ENCODE measurements around the gene CCT4. TPM values are rescaled to one million over a fixed set of nuclear protein-coding genes. Genes with fewer than 3 reads are reported as not detected.
"Not testable (repeated sequence)": the region's sequence is repeated elsewhere in the genome, so short reads cannot be mapped to it uniquely, and the experiment has no call there.

The CCT4 gene
- total RNA-seq, 1 experiment from 2014 or later = 348 TPM

- Histone ChIP-seq H3K4me1 (ENCODE audit: insufficient read depth, low read length, poor library complexity, severe bottlenecking) (no peaks in the 10 kb centered on the region), H3K27ac (ENCODE audit: low read depth, low read length, poor library complexity, severe bottlenecking) (no peak overlapping the region), H3K36me3 (ENCODE audit: insufficient read depth, low read length, poor library complexity, severe bottlenecking) (peaks cover 100% of the 10 kb centered on the region), H3K4me3 (ENCODE audit: low read depth, low read length, poor library complexity, severe bottlenecking) (no peak overlapping the region), H3K9me3 (ENCODE audit: low read depth, low read length, poor library complexity, severe bottlenecking) (no peaks in the 10 kb centered on the region), H3K27me3 (replicated peaks; ENCODE audit: insufficient read depth, low read depth, low read length, poor library complexity) (no peaks in the 10 kb centered on the region)
- CTCF ChIA-PET = no interaction called here
- POLR2A ChIA-PET (ENCODE audit: low non-redundant PET) = no interaction called here
- TF ChIP-seq, protein P1, sequence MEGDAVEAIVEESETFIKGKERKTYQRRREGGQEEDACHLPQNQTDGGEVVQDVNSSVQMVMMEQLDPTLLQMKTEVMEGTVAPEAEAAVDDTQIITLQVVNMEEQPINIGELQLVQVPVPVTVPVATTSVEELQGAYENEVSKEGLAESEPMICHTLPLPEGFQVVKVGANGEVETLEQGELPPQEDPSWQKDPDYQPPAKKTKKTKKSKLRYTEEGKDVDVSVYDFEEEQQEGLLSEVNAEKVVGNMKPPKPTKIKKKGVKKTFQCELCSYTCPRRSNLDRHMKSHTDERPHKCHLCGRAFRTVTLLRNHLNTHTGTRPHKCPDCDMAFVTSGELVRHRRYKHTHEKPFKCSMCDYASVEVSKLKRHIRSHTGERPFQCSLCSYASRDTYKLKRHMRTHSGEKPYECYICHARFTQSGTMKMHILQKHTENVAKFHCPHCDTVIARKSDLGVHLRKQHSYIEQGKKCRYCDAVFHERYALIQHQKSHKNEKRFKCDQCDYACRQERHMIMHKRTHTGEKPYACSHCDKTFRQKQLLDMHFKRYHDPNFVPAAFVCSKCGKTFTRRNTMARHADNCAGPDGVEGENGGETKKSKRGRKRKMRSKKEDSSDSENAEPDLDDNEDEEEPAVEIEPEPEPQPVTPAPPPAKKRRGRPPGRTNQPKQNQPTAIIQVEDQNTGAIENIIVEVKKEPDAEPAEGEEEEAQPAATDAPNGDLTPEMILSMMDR (conservative IDR thresholded peaks at IDR 0.05; ENCODE audit: low read depth, low read length) = no peak
- TF ChIP-seq EZH2 (IDR thresholded peaks at IDR 0.05; ENCODE audit: borderline replicate concordance, low read depth, low read length, poor library complexity, severe bottlenecking) = no peak
- intact Hi-C loops (cut with micrococcal nuclease; ENCODE audit: unreplicated experiment) = no loop called here
- no peak for DNase-seq (ENCODE audit: low spot score)
- no TSS peak for BruUV-seq (replicated peaks)
Measured at GRCh38 chr2:61877571-61878245, 10.7 kb downstream of the CCT4 start.

- ChIA-PET CTCF (no interaction called here), POLR2A (ENCODE audit: low non-redundant PET) (no interaction called here)
- no peak overlapping the region for H3K27ac ChIP-seq (ENCODE audit: low read depth, low read length, poor library complexity, severe bottlenecking)
- no peaks in the 10 kb centered on the region for H3K4me1 ChIP-seq (ENCODE audit: insufficient read depth, low read length, poor library complexity, severe bottlenecking)
- H3K9me3 ChIP-seq (ENCODE audit: low read depth, low read length, poor library complexity, severe bottlenecking) = no peaks in the 10 kb centered on the region
- BruUV-seq (replicated peaks) = no TSS peak
- no peak overlapping the region for H3K4me3 ChIP-seq (ENCODE audit: low read depth, low read length, poor library complexity, severe bottlenecking)
- H3K36me3 ChIP-seq (ENCODE audit: insufficient read depth, low read length, poor library complexity, severe bottlenecking) = peaks cover 100% of the 10 kb centered on the region
- no peaks in the 10 kb centered on the region for H3K27me3 ChIP-seq (replicated peaks; ENCODE audit: insufficient read depth, low read depth, low read length, poor library complexity)
- intact Hi-C loops (cut with micrococcal nuclease; ENCODE audit: unreplicated experiment) = no loop called here
- TF ChIP-seq, protein P1 (conservative IDR thresholded peaks at IDR 0.05; ENCODE audit: low read depth, low read length) = no peak
- no peak for TF ChIP-seq EZH2 (IDR thresholded peaks at IDR 0.05; ENCODE audit: borderline replicate concordance, low read depth, low read length, poor library complexity, severe bottlenecking)
- DNase-seq (ENCODE audit: low spot score) = no peak
Measured at GRCh38 chr2:61876400-61876799, 12.1 kb downstream of the CCT4 start.

DNA sequence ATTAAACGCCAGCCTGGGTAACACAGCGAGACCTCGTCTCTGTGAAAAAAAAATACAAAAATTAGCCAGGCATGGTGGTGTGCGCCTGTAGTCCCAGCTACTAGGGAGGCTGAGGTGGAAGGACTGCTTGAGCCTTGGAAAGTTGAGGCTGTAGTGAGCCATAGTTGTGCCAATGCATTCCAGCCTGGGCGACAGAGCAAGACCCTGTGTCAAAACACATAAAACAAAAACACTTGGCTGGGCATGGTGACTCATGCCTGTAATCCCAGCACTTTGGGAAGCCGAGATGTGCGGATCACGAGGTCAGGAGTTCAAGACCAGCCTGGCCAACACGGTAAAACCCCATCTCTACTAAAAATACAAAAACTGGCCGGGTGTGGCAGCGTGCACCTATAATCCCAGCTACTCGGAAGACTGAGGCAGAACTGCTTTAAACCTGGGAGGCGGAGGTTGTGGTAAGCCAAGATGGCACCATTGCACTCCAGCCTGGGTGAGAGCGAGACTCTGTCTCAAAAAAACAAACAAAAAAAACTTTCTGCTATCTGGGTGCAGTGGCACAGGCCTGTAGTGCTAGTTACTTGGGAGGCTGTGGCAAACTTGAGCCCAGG lies 21.9 kb downstream of the CCT4 start:
- CTCF ChIA-PET; BruUV-seq (replicated peaks); H3K9me3 ChIP-seq (ENCODE audit: low read depth, low read length, poor library complexity, severe bottlenecking); intact Hi-C loops (cut with micrococcal nuclease; ENCODE audit: unreplicated experiment); POLR2A ChIA-PET (ENCODE audit: low non-redundant PET); H3K4me1 ChIP-seq (ENCODE audit: insufficient read depth, low read length, poor library complexity, severe bottlenecking); H3K27me3 ChIP-seq (replicated peaks; ENCODE audit: insufficient read depth, low read depth, low read length, poor library complexity); DNase-seq (ENCODE audit: low spot score); H3K27ac ChIP-seq (ENCODE audit: low read depth, low read length, poor library complexity, severe bottlenecking); H3K4me3 ChIP-seq (ENCODE audit: low read depth, low read length, poor library complexity, severe bottlenecking): not testable (repeated sequence)
- H3K36me3 ChIP-seq (ENCODE audit: insufficient read depth, low read length, poor library complexity, severe bottlenecking) = peaks cover 66% of the 10 kb centered on the region

GRCh38 chr2:61862085-61862484 lies 26.4 kb downstream of the CCT4 start:
- POLR2A ChIA-PET (ENCODE audit: low non-redundant PET) = no interaction called here
- CTCF ChIA-PET = no interaction called here
- BruUV-seq (replicated peaks) = no TSS peak

More at GRCh38 chr2:61862085-61862484, 26.4 kb downstream of the CCT4 start:
- no peak for DNase-seq (ENCODE audit: low spot score)
- intact Hi-C loops (cut with micrococcal nuclease; ENCODE audit: unreplicated experiment) = no loop called here
- no peak overlapping the region for H3K4me3 ChIP-seq (ENCODE audit: low read depth, low read length, poor library complexity, severe bottlenecking)
- TF ChIP-seq, protein P1 (conservative IDR thresholded peaks at IDR 0.05; ENCODE audit: low read depth, low read length) = no peak
- TF ChIP-seq EZH2 (IDR thresholded peaks at IDR 0.05; ENCODE audit: borderline replicate concordance, low read depth, low read length, poor library complexity, severe bottlenecking) = no peak
- H3K36me3 ChIP-seq (ENCODE audit: insufficient read depth, low read length, poor library complexity, severe bottlenecking) = peaks cover 29% of the 10 kb centered on the region
- no peaks in the 10 kb centered on the region for H3K9me3 ChIP-seq (ENCODE audit: low read depth, low read length, poor library complexity, severe bottlenecking)
- no peaks in the 10 kb centered on the region for H3K27me3 ChIP-seq (replicated peaks; ENCODE audit: insufficient read depth, low read depth, low read length, poor library complexity)
- H3K4me1 ChIP-seq (ENCODE audit: insufficient read depth, low read length, poor library complexity, severe bottlenecking) = no peaks in the 10 kb centered on the region
- H3K27ac ChIP-seq (ENCODE audit: low read depth, low read length, poor library complexity, severe bottlenecking) = no peak overlapping the region
